ENCODE measurements around the gene PERP.
"Not testable (repeated sequence)": the region's sequence is repeated elsewhere in the genome, so short reads cannot be mapped to it uniquely, and the experiment has no call there.

Gene PERP

GRCh38 chr6:138107078-138107751 is at the start of gene PERP:
Gene PERP (minus strand): TSS chr6:138107419. CDS start chr6:138107340, 79 bp downstream.
- DNase-seq, result no peak

DNA sequence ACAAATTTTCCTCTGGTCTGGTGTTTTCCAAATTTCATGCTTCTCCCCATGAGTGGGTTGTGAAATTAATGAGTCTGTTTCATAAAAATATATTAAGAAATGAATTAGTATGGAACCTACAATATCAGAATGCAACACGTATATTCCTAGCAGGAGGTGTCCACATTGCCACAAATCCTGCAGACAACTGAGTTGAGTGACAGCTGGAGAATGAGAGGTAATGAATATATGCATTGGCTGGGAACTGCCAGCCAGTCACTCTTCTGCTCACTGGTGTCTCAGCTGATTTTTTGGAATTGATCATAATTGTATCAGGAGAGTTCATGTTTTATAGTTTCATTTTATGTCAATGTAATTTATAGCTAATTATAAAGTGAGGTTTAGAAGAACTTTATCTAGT is 48.2 kb upstream of the PERP start:
- DNase-seq, result no peak

GRCh38 chr6:138146544-138146943 is 39.3 kb upstream of the PERP start:
- no peak for DNase-seq

DNA sequence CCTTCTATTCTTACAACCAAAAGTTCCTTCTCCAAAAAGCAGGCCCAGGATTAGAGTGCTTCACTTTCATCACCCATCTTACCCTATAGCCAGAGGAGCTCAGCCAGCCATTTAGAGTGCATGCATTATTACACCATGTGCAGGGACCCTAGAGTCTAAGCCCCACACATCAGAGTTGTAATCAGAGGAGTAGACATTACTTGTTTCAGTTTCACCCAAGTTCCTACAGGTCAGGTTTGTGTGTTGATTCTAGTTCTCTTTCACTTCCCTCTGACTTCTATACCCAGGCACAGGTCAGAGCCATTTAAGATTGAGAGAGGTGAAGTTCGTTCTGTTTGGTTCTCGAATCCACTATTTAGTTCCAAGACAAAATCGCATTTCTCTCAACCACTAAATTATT is 38.2 kb upstream of the PERP start:
- no peak for DNase-seq

DNA sequence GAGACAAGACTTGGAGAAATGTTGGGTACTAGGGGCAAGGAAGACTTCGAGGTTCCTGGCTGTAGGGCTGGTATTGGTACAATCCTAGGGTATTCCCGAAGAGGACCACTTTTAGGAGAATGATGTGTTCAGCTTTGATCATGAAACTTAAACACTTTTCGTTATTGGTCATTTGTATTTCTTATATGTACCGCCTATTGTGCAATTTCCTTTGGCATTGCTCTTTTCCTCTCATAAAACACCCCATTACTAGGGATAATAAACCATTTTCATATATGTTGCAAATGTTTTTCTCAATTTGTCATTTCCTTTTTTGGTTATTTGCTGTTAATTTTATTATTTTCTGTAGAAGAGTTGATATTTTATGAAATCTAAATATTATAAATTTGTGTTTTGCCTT is 35.6 kb upstream of the PERP start:
- DNase-seq, result no peak

DNA sequence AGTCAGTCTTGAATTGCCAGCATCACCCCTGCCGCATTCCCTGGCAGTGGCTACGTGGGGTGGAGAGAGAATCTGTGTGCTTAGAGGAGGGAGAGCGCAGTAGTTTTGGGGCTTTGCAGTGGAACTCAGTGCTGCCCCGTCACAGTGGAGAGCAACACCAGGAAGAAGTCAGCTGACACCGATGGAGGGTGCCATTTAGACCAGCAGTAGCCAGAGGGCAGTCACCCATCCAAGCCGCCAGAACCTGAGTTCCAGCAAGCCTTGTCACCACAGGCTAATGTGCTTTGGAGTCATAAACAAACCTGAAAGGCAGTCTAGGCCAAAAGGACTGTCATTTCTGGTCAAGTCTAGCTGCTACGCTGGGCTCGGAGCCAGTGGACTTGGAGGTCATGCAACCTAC is 22.0 kb upstream of the PERP start:
- DNase-seq, result no peak

- no peak for DNase-seq
Measured at GRCh38 chr6:138128096-138128495, 20.9 kb upstream of the PERP start.

- DNase-seq, result no peak
Measured at GRCh38 chr6:138124096-138124495, 16.9 kb upstream of the PERP start.

DNA sequence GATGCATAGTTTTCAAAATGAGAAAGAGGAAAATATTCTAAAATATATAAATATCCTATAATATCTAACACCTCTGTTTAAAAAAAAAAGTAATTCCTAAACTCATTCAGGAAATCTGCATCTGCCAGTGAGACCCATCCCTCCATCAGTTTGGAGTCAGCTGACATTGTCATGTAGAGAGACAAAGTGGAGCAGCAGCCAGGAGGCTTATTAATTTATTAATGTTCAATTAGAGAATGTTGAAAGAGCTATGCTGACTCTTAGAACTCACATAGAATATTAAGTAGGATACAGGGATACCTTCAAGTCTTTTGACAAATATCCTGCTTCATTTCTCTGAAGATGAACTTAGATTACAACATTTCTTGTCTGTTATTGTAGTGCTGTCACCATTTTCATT is 12.8 kb upstream of the PERP start:
- no peak for DNase-seq

GRCh38 chr6:138119229-138119628 is 12.0 kb upstream of the PERP start:
- not testable (repeated sequence) for DNase-seq

GRCh38 chr6:138117376-138117914 is 10.2 kb upstream of the PERP start:
- DNase-seq, result no peak

DNA sequence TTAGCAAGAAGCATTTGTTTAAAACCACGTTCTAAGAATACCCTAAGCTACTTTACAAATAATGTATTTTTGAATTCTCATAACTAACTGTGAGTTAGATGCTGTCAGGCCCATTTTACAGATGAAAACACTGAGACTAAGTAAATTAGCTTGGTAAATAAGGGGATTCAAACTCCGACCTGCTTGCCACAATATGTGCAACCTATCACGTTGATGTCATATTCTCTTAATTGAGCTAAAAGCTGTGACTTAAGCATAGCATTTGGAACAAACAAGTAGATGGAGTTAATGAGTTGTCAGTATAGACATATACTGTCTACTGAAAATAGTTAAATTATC is 9.4 kb upstream of the PERP start:
- DNase-seq, result no peak

GRCh38 chr6:138115877-138116660 is 8.8 kb upstream of the PERP start:
- peak; percentile 67 for DNase-seq

DNA sequence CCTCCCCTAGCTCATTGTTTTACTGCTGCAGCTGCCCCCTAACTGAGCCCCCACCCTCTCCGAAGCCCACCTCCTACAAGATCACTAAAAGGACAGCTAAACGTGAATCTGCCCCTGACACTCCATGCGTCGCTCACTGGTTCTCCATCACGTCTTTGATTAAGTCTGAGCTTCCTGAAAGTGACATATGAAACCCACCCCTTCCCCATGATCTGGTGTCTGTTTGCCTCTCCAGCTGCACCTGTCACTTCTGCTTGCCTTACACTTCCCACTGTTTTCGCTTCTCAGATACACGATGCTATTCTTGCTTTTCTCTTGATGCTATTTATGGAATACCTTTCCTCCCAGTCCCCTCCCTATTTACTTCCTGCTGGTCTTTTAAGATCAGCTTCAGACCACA is 8.0 kb upstream of the PERP start:
- no peak for DNase-seq

- no peak for DNase-seq
Measured at GRCh38 chr6:138113588-138114210, 6.5 kb upstream of the PERP start.

- DNase-seq, result no peak
Measured at GRCh38 chr6:138110229-138110628, 3.0 kb upstream of the PERP start.

DNA sequence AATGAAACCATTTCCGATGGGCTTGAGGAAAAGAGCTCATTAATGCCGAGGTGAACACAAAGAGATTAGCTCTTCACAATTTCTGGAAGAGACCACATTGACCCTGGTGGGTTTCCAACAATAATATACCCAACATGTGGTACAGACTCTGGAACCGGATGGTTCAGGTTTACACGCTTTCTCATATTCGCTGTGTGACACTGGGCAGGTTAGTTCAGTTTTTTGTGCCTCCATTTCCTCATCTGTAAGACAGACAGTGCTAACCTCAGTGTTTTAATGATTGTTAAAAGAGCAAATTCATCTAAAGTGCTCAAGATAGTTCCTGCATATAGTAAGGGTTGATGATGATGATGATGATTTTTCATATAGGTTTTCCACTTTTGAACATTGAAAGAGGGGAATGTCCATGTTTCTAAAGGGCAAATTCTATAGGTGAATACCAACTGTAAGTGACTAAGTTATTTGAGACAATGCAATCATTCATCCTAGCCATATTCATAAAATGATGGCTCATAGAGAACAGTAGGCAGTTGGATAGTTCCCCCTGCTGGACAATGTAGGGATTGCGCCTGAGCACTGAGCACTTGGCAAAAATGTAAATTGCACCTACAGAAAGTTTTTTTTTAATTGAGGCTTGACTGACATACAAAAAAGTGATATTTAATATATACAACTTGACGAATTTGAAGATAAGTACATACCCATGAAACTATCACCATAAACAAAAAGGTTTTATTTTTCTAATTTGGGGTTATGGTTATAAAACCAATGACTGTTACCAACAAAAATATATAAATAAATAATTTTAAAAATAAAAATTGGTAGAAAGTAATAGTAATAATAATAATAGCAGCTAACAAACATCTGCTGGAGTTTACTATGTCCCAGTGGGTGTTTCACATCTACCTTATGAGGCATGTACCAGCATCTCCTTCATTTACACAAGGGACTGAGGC is 2.1 kb upstream of the PERP start:
- DNase-seq, result peak; percentile 74

- DNase-seq, result peak; percentile 67
Measured at GRCh38 chr6:138107752-138108592, 753 bp upstream of the PERP start.

DNA sequence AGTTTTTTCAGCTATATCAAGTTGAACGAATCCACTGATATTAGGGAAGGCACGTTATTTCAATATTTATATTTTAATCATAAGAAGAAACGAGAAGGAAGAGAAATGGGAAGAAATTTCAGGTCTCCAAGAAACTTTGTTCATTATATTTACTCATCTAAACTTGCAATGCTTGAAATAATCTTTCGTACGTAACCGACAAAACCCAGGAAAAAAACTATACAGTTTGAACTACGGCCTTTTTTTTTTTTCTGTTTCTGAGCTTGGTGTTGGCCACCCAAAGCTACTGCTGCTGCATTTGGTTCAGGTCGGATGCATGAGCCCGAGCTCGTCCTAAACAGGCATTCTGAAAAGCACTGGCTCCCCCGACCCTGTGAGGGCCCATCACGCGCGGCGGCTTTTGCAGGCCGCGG is 548 bp downstream of the PERP start:
- no peak for DNase-seq

DNA sequence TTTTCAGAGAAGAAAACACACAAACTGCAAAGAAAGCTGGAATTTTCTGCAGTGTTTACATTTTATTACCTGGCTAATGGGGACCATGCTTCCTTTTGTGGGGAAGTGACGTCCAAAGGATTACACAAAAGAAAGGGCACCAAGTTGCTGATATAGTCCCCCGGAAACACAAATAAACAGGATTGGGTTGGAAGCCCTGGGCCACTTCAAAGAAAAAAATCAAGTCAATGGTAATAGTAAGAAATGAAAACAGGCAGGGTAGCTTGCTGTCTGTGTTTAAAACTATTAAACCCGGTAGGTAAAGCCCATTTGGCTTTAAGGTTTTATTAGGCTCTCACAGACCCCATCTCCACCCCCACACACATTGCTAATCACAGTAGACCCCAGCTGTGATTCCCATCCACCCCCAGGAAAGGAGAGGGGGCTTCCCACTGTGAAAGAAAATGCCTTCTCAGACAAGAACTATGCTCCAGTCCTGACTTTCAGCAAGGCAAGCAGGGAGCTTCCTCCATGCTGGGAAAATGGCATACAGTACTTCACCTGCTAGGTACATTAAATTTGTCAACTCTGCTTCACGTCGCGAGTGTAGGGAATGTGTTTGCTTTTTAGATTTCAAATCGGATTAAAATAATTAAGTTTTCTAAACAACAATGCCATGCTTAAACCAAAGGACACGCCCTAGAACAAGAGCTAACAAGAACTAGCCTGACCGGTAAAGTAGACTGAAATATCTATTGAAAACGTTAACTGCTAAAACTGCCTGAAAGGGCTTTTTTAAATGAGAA is 1.1 kb downstream of the PERP start:
- peak; percentile 50 for DNase-seq

GRCh38 chr6:138105446-138105845 is 1.8 kb downstream of the PERP start:
- DNase-seq, result no peak

Data from SHP77 treated with DMSO at 0.1 percent for 48 hours (cell line).